HFFc6 (cell line): ENCODE data around the gene TDRD12. TPM values are rescaled to one million over a fixed set of nuclear protein-coding genes. Genes with fewer than 3 reads are reported as not detected.
A peak's percentile ranks its signal among the peaks of the same experiment; 100 is the strongest.
"Not testable (repeated sequence)": the region's sequence is repeated elsewhere in the genome, so short reads cannot be mapped to it uniquely, and the experiment has no call there.

Source experiments
- DNase-seq: peaks from one replicate; pipeline ENCODE4 v3.0.0-alpha.2; 2018
- H3K27ac Mint-ChIP-seq: 2 replicates; pipeline ENCODE4 v1.8.0; 2020; ENCODE audit warnings: mild to moderate bottlenecking, mixed read lengths
- H3K27me3 Mint-ChIP-seq: 2 replicates; pipeline ENCODE4 v1.8.0; 2021; ENCODE audit warnings: mild to moderate bottlenecking, moderate library complexity, mixed read lengths; ENCODE audit not compliant: insufficient read depth
- H3K36me3 Mint-ChIP-seq: 2 replicates; pipeline ENCODE4 v1.8.0; 2021; ENCODE audit warnings: low read depth, mixed read lengths
- H3K4me1 Mint-ChIP-seq: 2 replicates; pipeline ENCODE4 v1.8.0; 2020; ENCODE audit warnings: low read depth, mixed read lengths
- H3K4me3 Mint-ChIP-seq: 2 replicates; pipeline ENCODE4 v1.8.0; 2020; ENCODE audit warnings: mild to moderate bottlenecking, moderate library complexity, mixed read lengths
- H3K9me3 Mint-ChIP-seq: 2 replicates; pipeline ENCODE4 v1.8.0; 2020; ENCODE audit warnings: mild to moderate bottlenecking, mixed read lengths
- total RNA-seq, 6 experiments: library from RNA; stranded (reverse); fragmentation: NEBNext Ultra II Directional; extraction: Animal tissue kit (Norgen Biotek cat#: 25700); gene quantifications; 2 replicates in 1 of 6; 3 replicates in 5 of 6; pipeline ENCODE4 v1.2.3, GENCODE V29; 2021
- TF ChIP-seq, protein P1 (sequence below): fragments of 200-600 bp; sonication (generic); IDR thresholded peaks from 2 replicates; pipeline ENCODE4 v1.5.0; 2021; ENCODE audit warnings: antibody characterized with exemption, mild to moderate bottlenecking

Gene TDRD12
- total RNA-seq, 6 experiments from 2014 or later = 0.07 to 0.31 (median 0.18) TPM; not detected in 1

DNA sequence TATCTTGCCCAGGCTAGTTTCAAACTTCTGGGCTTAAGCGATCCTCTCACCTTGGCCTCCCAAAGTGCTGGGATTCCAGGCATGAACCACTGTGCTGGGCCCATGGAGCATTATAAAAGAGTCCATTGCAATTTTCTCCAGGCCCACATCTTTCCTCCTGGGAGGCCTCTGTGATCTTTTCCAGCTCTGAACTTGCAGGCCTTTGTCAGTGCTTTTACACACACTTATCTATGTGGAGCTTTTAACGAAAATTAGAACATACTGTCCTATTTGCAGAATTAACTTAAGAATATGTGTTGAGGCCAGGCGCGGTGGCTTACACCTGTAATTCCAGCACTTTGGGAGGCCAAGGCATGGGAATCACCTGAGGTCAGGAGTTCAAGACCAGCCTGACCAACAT, 23.9 kb downstream of the TDRD12 start:
- TF ChIP-seq, protein P1, sequence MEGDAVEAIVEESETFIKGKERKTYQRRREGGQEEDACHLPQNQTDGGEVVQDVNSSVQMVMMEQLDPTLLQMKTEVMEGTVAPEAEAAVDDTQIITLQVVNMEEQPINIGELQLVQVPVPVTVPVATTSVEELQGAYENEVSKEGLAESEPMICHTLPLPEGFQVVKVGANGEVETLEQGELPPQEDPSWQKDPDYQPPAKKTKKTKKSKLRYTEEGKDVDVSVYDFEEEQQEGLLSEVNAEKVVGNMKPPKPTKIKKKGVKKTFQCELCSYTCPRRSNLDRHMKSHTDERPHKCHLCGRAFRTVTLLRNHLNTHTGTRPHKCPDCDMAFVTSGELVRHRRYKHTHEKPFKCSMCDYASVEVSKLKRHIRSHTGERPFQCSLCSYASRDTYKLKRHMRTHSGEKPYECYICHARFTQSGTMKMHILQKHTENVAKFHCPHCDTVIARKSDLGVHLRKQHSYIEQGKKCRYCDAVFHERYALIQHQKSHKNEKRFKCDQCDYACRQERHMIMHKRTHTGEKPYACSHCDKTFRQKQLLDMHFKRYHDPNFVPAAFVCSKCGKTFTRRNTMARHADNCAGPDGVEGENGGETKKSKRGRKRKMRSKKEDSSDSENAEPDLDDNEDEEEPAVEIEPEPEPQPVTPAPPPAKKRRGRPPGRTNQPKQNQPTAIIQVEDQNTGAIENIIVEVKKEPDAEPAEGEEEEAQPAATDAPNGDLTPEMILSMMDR = no peak
- no peaks in the 10 kb centered on the region for H3K9me3 Mint-ChIP-seq
- no peaks in the 10 kb centered on the region for H3K36me3 Mint-ChIP-seq
- H3K27me3 Mint-ChIP-seq = peaks cover 28% of the 10 kb centered on the region
- no peaks in the 10 kb centered on the region for H3K4me1 Mint-ChIP-seq
- DNase-seq = no peak
- no peak overlapping the region for H3K4me3 Mint-ChIP-seq
- H3K27ac Mint-ChIP-seq = no peak overlapping the region

DNA sequence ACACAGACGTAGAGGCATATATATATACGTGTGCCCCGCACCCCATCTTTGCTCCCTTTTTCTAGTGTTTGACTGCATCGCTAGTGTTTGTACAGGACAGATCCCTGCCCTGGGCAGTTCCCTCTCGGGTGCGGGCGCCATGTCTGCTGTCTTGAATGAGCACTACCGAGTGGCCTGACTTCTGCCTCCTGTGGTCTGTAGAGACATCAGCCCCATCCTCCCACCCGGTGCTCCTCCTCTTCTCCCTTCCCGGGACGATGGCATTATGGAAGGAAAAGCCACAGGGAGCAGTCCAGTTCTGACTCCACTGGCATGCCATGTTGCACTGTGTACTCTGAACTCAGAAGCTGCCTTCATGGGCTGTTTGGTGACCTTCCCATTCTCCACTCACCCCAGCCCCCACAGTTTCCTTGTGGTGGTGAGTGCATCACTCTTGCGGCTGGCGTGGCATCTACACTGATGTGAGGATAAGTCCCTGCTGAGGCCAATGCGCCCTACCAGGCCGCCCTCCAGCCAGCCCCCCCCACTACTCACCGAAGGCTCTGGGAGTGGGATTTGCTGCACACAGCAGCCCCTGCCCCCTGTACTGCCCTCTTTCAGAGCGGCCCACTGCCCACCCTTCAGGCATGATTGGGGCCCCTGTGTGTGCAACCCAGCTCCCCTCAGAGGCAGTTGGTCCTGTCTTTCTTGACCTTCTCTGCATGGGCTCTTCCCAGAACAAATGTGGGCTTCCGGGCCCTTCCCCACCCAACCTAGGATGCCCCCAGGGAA, 25.2 kb downstream of the TDRD12 start:
- DNase-seq = no peak
- Mint-ChIP-seq H3K9me3 (no peaks in the 10 kb centered on the region), H3K4me1 (no peaks in the 10 kb centered on the region), H3K4me3 (no peak overlapping the region), H3K27me3 (peaks cover 36% of the 10 kb centered on the region), H3K27ac (no peak overlapping the region), H3K36me3 (no peaks in the 10 kb centered on the region)
- TF ChIP-seq, protein P1 = no peak

DNA sequence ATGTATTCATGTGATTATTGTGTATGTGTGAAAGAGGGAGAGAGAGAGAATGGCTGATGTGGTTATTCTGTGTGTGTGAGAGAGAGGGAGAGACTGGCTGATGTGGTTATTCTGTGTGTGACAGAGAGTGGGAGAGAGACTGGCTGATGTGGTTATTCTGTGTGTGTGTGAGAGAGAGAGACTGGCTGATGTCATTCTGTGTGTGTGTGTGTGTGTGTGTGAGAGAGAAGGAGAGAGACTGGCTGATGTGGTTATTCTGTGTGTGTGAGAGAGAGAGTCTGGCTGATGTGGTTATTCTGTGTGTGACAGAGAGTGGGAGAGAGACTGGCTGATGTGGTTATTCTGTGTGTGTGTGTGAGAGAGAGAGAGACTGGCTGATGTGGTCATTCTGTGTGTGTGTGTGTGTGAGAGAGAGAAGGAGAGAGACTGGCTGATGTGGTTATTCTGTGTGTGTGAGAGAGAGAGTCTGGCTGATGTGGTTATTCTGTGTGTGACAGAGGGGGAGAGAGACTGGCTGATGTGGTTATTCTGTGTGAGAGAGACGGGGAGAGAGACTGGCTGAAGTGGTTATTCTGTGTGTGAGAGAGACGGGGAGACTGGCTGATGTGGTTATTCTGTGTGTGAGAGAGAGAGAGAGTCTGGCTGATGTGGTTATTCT, 26.2 kb downstream of the TDRD12 start:
- H3K27ac Mint-ChIP-seq, H3K4me1 Mint-ChIP-seq, H3K4me3 Mint-ChIP-seq, H3K9me3 Mint-ChIP-seq, H3K36me3 Mint-ChIP-seq: not testable (repeated sequence)
- DNase-seq = peak; percentile 34
- peaks cover 36% of the 10 kb centered on the region for H3K27me3 Mint-ChIP-seq

DNA sequence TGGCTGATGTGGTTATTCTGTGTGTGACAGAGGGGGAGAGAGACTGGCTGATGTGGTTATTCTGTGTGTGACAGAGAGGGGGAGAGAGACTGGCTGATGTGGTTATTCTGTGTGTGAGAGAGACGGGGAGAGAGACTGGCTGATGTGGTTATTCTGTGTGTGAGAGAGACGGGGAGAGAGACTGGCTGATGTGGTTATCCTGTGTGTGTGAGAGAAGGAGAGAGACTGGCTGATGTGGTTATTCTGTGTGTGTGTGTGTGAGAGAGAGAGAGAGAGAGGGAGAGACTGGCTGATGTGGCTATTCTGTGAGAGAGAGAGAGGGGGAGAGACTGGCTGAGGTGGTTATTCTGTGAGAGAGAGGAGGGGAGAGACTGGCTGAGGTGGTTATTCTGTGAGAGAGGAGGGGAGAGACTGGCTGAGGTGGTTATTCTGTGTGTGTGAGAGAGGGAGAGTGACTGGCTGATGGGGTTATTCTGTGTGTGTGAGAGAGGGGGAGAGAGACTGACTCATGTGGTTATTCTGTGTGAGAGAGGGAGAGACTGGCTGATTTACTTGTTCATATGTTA, 27.1 kb downstream of the TDRD12 start:
- DNase-seq = peak; percentile 20
- not testable (repeated sequence) for H3K4me1 Mint-ChIP-seq, H3K27ac Mint-ChIP-seq, H3K36me3 Mint-ChIP-seq, H3K4me3 Mint-ChIP-seq, H3K9me3 Mint-ChIP-seq
- H3K27me3 Mint-ChIP-seq = peaks cover 29% of the 10 kb centered on the region

DNA sequence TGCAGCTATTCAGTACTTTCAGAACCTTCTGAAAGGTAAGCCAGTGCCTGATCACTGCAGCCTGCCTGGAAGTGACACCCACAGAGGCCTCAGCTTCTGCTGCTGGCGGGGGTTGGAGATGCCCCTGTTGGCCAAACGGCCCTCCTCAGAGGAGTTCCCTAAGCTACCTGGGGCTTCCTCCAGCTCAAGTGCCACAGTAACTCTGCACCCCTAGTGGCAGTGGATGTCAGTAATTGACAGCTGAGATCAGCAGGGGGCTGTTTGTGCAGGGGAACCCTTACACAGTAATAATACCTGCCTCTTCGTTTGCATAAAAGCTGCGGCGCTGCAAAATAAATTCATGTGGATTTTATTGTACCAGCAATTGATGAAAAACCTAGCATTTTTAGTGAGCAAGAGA, 28.9 kb downstream of the TDRD12 start:
- TF ChIP-seq, protein P1 = peak; percentile 31; the same call in 1 of the 2 replicates
- no peak overlapping the region for H3K27ac Mint-ChIP-seq
- peaks cover 29% of the 10 kb centered on the region for H3K27me3 Mint-ChIP-seq
- H3K9me3 Mint-ChIP-seq = no peaks in the 10 kb centered on the region
- no peaks in the 10 kb centered on the region for H3K36me3 Mint-ChIP-seq
- H3K4me3 Mint-ChIP-seq = no peak overlapping the region
- no peaks in the 10 kb centered on the region for H3K4me1 Mint-ChIP-seq
- DNase-seq = no peak

DNA sequence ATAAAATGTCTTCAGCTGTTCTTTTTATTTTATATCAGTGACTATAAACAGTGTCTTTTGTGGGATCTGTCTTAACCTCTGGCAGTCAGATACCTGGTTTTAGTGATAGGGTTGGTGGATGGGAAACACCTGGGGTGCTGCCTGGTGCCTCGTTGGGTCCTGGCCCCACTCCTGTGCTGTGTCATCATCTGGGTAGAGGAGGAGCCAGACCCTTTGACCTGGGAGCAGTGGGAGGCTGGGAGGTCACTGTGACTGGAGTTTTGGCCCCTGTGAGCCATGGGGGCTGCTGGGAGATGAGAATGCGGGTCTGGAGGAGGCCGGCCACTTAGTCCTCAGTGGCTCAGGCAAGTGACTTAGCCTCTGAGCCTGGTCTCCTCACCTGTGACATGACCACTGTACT, 29.4 kb downstream of the TDRD12 start:
- no peak for DNase-seq
- Mint-ChIP-seq H3K36me3 (no peaks in the 10 kb centered on the region), H3K27ac (no peak overlapping the region), H3K4me3 (no peak overlapping the region), H3K9me3 (no peaks in the 10 kb centered on the region), H3K27me3 (peaks cover 29% of the 10 kb centered on the region), H3K4me1 (no peaks in the 10 kb centered on the region)
- TF ChIP-seq, protein P1 = no peak
